SU-DHL-6 (cell line): Measurements from ENCODE around the gene RNF180.

ENCODE experiments used
- H2AFZ ChIP-seq: fragments of 200-600 bp; sonication (generic); 2 replicates; pipeline ENCODE4 v1.6.1; 2014; ENCODE audit warnings: low read depth, mild to moderate bottlenecking, moderate library complexity, mixed read lengths, antibody characterized with exemption, low read length; ENCODE audit not compliant: severe bottlenecking
- H3F3A ChIP-seq: fragments of 200-600 bp; shearing (Covaris generic); 2 replicates; pipeline ENCODE4 v1.6.0; 2016; ENCODE audit warnings: antibody characterized with exemption, mild to moderate bottlenecking; ENCODE audit not compliant: insufficient read depth
- H3K27ac ChIP-seq: fragments of 200-600 bp; sonication (generic); 2 replicates; pipeline ENCODE4 v1.5.1; 2016; ENCODE audit warnings: low read depth, mild to moderate bottlenecking, low read length, moderate library complexity, mixed read lengths
- H3K27me3 ChIP-seq: fragments of 200-600 bp; sonication (generic), shearing (Covaris generic); 2 replicates; pipeline ENCODE4 v1.6.0; 2014; ENCODE audit warnings: mild to moderate bottlenecking, low read length
- H3K36me3 ChIP-seq: fragments of 200-600 bp; sonication (generic); 2 replicates; pipeline ENCODE4 v1.6.1; 2014; ENCODE audit warnings: mild to moderate bottlenecking, low read length, mixed read lengths
- H3K4me2 ChIP-seq: fragments of 300-600, 200-600 bp; shearing (Covaris generic), sonication (generic); 2 replicates; pipeline ENCODE4 v1.6.0; 2014; ENCODE audit warnings: low read length, low read depth, mild to moderate bottlenecking; ENCODE audit not compliant: poor library complexity, severe bottlenecking
- H3K4me3 ChIP-seq: fragments of 200-600 bp; sonication (generic); 2 replicates; pipeline ENCODE4 v1.5.1; 2014; ENCODE audit warnings: antibody characterized with exemption, low read length, mild to moderate bottlenecking, mixed read lengths; ENCODE audit not compliant: insufficient read depth, poor library complexity, severe bottlenecking
- H3K79me2 ChIP-seq: fragments of 200-600 bp; sonication (generic); 2 replicates; pipeline ENCODE4 v1.6.1; 2014; ENCODE audit warnings: mild to moderate bottlenecking, low read length, moderate library complexity; ENCODE audit not compliant: insufficient read depth
- H3K9ac ChIP-seq: fragments of 200-600 bp; sonication (generic); 2 replicates; pipeline ENCODE4 v1.7.0; 2014; ENCODE audit warnings: mild to moderate bottlenecking, low read length
- H3K9me2 ChIP-seq: fragments of 200-600 bp; sonication (generic); replicated peaks from 2 replicates; pipeline ENCODE4 v1.6.1; 2014; ENCODE audit warnings: low read length; ENCODE audit not compliant: insufficient read depth
- H3K9me3 ChIP-seq: fragments of 200-600 bp; sonication (generic); 2 replicates; pipeline ENCODE4 v1.6.1; 2014; ENCODE audit warnings: low read length, mixed read lengths; ENCODE audit not compliant: insufficient read depth
- H4K20me1 ChIP-seq: fragments of 200-600 bp; sonication (generic); 2 replicates; pipeline ENCODE4 v1.6.1; 2014; ENCODE audit warnings: low read depth, mild to moderate bottlenecking, antibody characterized with exemption, low read length, moderate library complexity, mixed read lengths
- CTCF ChIP-seq: fragments of 200-600 bp; sonication (generic); IDR thresholded peaks from one replicate; pipeline ENCODE4 v1.5.1; 2017; ENCODE audit warnings: antibody characterized with exemption, mild to moderate bottlenecking, low read length, moderate library complexity; ENCODE audit not compliant: insufficient read depth, poor library complexity, severe bottlenecking
- EZH2phosphoT487 ChIP-seq: fragments of 200-600 bp; sonication (generic), shearing (Covaris generic); conservative IDR thresholded peaks from 2 replicates; pipeline ENCODE4 v1.6.1; 2018; ENCODE audit warnings: mild to moderate bottlenecking, antibody characterized with exemption, low read length, moderate library complexity, mixed read lengths

The RNF180 gene

GRCh38 chr5:64156261-64156660 is 9.4 kb upstream of the RNF180 start:
- Histone ChIP-seq H3K4me3 (no peak overlapping the region), H3K9ac (no peak overlapping the region), H3K9me2 (no peaks in the 10 kb centered on the region), H3K27ac (no peak overlapping the region), H3K27me3 (no peaks in the 10 kb centered on the region), H3F3A (no peaks in the 10 kb centered on the region), H3K79me2 (no peaks in the 10 kb centered on the region), H3K36me3 (no peaks in the 10 kb centered on the region), H3K9me3 (no peaks in the 10 kb centered on the region), H2AFZ (no peak overlapping the region), H3K4me2 (no peak overlapping the region), H4K20me1 (no peaks in the 10 kb centered on the region)
- TF ChIP-seq CTCF: no peak

DNA sequence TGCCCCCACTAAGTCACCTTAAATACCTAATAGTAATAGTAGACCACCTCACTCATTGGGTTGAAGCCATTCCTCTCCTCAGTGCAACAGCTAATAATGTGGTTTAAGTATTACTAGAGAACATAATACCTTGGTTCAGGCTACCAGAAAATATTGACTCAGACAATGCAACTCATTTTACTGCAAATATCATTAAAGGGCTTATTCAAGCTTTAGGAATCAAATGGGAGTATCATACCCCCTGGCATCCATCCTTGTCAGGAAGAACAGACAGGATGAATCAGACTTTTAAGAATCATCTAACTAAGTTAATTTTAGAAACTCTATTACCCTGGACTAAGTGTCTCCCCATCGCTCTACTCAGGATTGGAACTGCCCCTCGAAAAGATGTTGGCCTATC is 6.8 kb upstream of the RNF180 start:
- Histone ChIP-seq H3K36me3 (no peaks in the 10 kb centered on the region), H3K9ac (no peak overlapping the region), H2AFZ (no peak overlapping the region), H3K4me2 (no peak overlapping the region), H3K4me3 (no peak overlapping the region), H3K27me3 (no peaks in the 10 kb centered on the region), H3K27ac (no peak overlapping the region), H3F3A (no peaks in the 10 kb centered on the region), H3K9me2 (no peaks in the 10 kb centered on the region), H3K79me2 (no peaks in the 10 kb centered on the region), H4K20me1 (no peaks in the 10 kb centered on the region), H3K9me3 (no peaks in the 10 kb centered on the region)
- TF ChIP-seq CTCF (no peak), EZH2phosphoT487 (no peak)

DNA sequence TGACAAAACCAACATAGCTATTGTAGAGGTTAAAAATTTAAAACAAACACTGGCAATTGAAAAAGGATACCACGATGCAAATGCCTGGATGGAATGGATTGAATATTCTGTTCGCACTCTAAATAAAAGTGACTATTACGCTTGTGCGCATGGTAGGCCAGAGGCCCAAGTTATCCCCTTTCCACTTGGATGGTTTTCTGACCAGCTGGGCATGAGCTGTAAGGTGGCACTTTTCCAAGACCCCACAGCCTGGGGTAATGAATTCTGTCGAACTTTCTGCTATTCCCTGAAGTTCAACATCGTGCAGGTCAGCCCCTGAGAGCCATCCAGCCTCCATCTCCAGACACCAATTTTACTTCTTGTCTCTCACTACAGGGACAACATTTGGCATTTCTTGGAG is 5.4 kb upstream of the RNF180 start:
- Histone ChIP-seq H3K36me3 (no peaks in the 10 kb centered on the region), H3K4me3 (no peak overlapping the region), H3K79me2 (no peaks in the 10 kb centered on the region), H3K27me3 (no peaks in the 10 kb centered on the region), H3K27ac (no peak overlapping the region), H3K4me2 (no peak overlapping the region), H3K9me2 (no peaks in the 10 kb centered on the region), H3K9ac (no peak overlapping the region), H3F3A (no peaks in the 10 kb centered on the region), H2AFZ (no peak overlapping the region), H3K9me3 (no peaks in the 10 kb centered on the region), H4K20me1 (no peaks in the 10 kb centered on the region)
- TF ChIP-seq EZH2phosphoT487 (no peak), CTCF (no peak)

DNA sequence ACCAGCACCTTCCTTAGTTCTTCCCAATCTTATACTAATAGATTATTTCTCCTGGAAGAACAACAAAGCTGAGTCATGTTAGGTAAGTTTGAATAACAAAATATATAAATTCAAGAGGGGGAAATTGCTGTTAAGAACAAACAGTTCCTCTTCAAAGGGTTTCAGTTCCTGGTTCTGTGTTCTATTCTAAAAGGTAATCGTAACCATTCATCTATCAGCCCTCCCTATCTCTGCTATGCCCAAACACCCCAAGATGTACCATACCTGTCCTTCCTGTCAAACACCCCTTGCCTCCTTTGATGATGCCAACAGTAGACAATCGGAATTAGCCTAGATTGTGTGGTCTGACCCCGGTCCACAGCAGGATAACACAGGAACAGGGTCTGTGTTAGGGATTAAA is 4.2 kb upstream of the RNF180 start:
- H4K20me1 ChIP-seq: no peaks in the 10 kb centered on the region
- no peaks in the 10 kb centered on the region for H3K36me3 ChIP-seq
- H2AFZ ChIP-seq: no peak overlapping the region
- H3K27ac ChIP-seq: no peak overlapping the region
- no peak overlapping the region for H3K4me2 ChIP-seq
- H3K9ac ChIP-seq: no peak overlapping the region
- no peaks in the 10 kb centered on the region for H3K9me2 ChIP-seq
- TF ChIP-seq CTCF (no peak), EZH2phosphoT487 (no peak)
- H3K27me3 ChIP-seq: no peaks in the 10 kb centered on the region
- no peaks in the 10 kb centered on the region for H3K9me3 ChIP-seq
- H3F3A ChIP-seq: no peaks in the 10 kb centered on the region
- no peak overlapping the region for H3K4me3 ChIP-seq
- H3K79me2 ChIP-seq: no peaks in the 10 kb centered on the region
